ENCODE results near the gene FHAD1.

Gene FHAD1

DNA sequence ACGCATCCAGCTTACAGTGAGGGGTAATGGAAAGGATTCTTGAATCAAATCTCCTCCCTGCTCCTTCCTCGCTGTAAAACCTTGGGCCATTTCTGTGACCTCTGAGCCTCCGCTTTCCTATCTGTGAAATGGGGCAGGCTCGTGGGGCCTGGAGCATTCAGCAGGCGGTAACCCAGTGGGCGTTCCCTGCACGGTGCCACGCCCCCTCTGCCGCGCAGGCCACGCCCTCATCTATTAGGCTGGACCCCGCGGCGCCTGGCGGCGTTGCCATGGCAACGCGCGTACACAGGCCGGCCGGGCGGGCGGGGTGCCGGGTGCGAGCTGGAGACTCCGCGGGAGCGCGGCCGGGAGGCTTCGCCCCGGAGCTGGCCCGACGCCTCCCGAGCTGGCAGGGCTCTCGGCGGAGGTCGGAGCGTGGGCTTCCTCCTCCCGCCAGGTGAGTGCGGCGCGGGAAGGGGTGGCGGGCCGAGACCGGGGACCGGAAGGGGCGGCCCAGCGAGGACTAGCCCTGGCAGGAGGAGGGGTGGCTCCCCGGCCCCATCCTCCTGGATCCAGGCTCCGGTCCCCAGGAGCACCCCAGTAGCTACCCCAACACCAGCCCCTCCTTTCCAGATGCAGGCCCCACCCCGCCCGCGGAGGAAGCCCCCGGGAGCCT is at the start of gene FHAD1:
FHAD1 (plus strand) TSS at position 264 of the 655 bp plus-strand sequence. CDS start 4,562 bp downstream, outside the sequence.
- Histone ChIP-seq H3K36me3 (replicated peaks; ENCODE audit: insufficient read depth, low read length) (no peaks in the 10 kb centered on the region), H3K27me3 (replicated peaks; ENCODE audit: insufficient read depth, low read length) (peaks cover 26% of the 10 kb centered on the region), H3K9me2 (replicated peaks; ENCODE audit: insufficient read depth, low read length) (no peaks in the 10 kb centered on the region), H3K9ac (ENCODE audit: low read length) (peak within 1 kb of the TSS; percentile 23; the same call in 1 of the 2 replicates), H3K27ac (ENCODE audit: low read length) (no peak within 1 kb of the TSS; the same call in 1 of the 2 replicates), H3F3A (ENCODE audit: insufficient read depth, low read length) (peaks cover 28% of the 10 kb centered on the region), H4K20me1 (ENCODE audit: insufficient read depth, low read length) (no peaks in the 10 kb centered on the region), H3K4me3 (ENCODE audit: low read length) (peak within 1 kb of the TSS; percentile 38; the same call in 1 of the 2 replicates), H3K4me2 (ENCODE audit: low read depth, low read length) (peak within 1 kb of the TSS; percentile 10), H3K4me1 (ENCODE audit: low read length) (peaks cover 24% of the 10 kb centered on the region), H2AFZ (ENCODE audit: low read length) (no peak within 1 kb of the TSS), H3K79me2 (ENCODE audit: low read length) (no peaks in the 10 kb centered on the region), H3K9me3 (replicated peaks; ENCODE audit: insufficient read depth, low read length) (no peaks in the 10 kb centered on the region)
- TF ChIP-seq EZH2 (optimal IDR thresholded peaks at IDR 0.05; ENCODE audit: low read depth, low read length) (no peak), EZH2phosphoT487 (IDR thresholded peaks at IDR 0.05; ENCODE audit: low read length) (no peak)
- TF ChIP-seq, protein P1, sequence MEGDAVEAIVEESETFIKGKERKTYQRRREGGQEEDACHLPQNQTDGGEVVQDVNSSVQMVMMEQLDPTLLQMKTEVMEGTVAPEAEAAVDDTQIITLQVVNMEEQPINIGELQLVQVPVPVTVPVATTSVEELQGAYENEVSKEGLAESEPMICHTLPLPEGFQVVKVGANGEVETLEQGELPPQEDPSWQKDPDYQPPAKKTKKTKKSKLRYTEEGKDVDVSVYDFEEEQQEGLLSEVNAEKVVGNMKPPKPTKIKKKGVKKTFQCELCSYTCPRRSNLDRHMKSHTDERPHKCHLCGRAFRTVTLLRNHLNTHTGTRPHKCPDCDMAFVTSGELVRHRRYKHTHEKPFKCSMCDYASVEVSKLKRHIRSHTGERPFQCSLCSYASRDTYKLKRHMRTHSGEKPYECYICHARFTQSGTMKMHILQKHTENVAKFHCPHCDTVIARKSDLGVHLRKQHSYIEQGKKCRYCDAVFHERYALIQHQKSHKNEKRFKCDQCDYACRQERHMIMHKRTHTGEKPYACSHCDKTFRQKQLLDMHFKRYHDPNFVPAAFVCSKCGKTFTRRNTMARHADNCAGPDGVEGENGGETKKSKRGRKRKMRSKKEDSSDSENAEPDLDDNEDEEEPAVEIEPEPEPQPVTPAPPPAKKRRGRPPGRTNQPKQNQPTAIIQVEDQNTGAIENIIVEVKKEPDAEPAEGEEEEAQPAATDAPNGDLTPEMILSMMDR (IDR thresholded peaks at IDR 0.05; ENCODE audit: low read length): no peak
- DNase-seq: peak; percentile 65

DNA sequence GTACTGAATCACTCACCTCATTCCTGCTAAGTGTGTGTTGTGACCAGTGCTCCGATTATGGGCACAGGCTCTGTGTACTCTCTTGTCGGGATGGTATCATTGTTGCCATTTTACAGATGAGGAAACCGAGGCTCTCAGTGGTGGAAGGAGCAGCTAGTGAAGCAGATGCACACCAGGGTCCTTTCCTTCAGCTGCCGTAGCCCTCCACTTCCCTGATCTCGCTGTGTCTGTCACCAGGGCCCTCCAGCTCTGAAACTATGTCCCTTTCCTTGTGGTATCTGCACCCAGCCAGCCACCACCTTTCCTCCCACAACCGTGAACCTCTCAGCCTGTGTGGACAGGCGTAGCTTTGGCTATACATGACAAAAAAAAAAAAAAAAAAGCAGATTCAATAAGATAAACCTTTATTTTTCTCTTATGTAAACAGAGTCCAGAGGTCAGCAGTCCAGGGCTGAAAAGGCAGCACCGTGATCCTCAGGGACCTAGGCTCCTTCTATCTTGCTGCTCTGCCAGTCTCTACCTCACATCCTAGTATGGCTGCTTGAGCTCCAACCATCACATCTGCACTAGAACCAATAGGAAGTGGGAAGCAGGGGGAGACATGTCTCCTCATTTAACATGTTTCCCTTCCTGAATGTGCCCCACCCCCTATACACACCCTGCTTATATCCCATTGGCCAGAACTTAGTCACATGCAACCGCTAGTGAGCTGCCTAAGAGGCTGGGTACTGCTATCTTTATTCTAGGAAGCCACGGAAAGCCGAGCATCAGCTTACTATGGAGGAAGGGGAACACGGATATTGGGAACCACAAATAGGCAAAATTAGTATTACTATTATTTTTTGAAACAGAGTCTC is 49.2 kb upstream of the FHAD1 start:
- no peaks in the 10 kb centered on the region for H3K4me1 ChIP-seq (ENCODE audit: low read length)
- H3K79me2 ChIP-seq (ENCODE audit: low read length): 0 out of 2 replicates have a peak, but pooled peaks cover 5% of the 10 kb centered on the region

DNA sequence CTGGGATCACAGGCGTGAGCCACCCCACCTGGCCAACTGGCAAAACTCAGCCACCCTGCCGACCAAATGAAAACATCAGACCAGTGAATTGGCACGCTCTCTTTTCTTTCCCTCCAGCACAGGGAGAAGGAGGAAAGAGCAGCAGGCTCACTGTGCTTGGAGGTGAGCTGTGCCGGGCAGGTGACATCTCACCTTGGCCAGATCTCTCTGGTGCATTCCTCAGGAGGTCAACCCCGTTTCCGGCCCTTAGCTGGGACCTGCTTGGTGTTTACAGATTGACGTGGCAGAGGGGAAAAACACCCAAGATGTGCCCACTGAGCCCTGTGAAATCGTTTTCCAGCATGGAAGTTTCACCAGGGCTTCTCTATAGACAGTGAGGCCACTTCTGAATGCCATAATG is 48.3 kb upstream of the FHAD1 start:
- no peaks in the 10 kb centered on the region for H3K27me3 ChIP-seq (replicated peaks; ENCODE audit: insufficient read depth, low read length)
- no peak overlapping the region for H3K4me3 ChIP-seq (ENCODE audit: low read length)
- H2AFZ ChIP-seq (ENCODE audit: low read length): no peak overlapping the region
- no peaks in the 10 kb centered on the region for H3F3A ChIP-seq (ENCODE audit: insufficient read depth, low read length)
- H3K27ac ChIP-seq (ENCODE audit: low read length): no peak overlapping the region
- no peak for DNase-seq
- H3K36me3 ChIP-seq (replicated peaks; ENCODE audit: insufficient read depth, low read length): no peaks in the 10 kb centered on the region
- H3K9ac ChIP-seq (ENCODE audit: low read length): no peak overlapping the region
- H3K9me3 ChIP-seq (replicated peaks; ENCODE audit: insufficient read depth, low read length): no peaks in the 10 kb centered on the region
- TF ChIP-seq EZH2phosphoT487 (IDR thresholded peaks at IDR 0.05; ENCODE audit: low read length) (no peak), EZH2 (optimal IDR thresholded peaks at IDR 0.05; ENCODE audit: low read depth, low read length) (no peak)
- TF ChIP-seq, protein P1 (IDR thresholded peaks at IDR 0.05; ENCODE audit: low read length): no peak
- no peaks in the 10 kb centered on the region for H4K20me1 ChIP-seq (ENCODE audit: insufficient read depth, low read length)
- 0 out of 2 replicates have a peak, but pooled peaks cover 5% of the 10 kb centered on the region for H3K79me2 ChIP-seq (ENCODE audit: low read length)
- H3K9me2 ChIP-seq (replicated peaks; ENCODE audit: insufficient read depth, low read length): no peaks in the 10 kb centered on the region
- H3K4me2 ChIP-seq (ENCODE audit: low read depth, low read length): no peak overlapping the region
- H3K4me1 ChIP-seq (ENCODE audit: low read length): no peaks in the 10 kb centered on the region

More for the DNA sequence above, 49.2 kb upstream of the FHAD1 start:
- H3K27me3 ChIP-seq (replicated peaks; ENCODE audit: insufficient read depth, low read length): no peaks in the 10 kb centered on the region
- no peaks in the 10 kb centered on the region for H4K20me1 ChIP-seq (ENCODE audit: insufficient read depth, low read length)
- DNase-seq: no peak
- no peak overlapping the region for H3K9ac ChIP-seq (ENCODE audit: low read length)
- H3K4me3 ChIP-seq (ENCODE audit: low read length): no peak overlapping the region
- H3K36me3 ChIP-seq (replicated peaks; ENCODE audit: insufficient read depth, low read length): no peaks in the 10 kb centered on the region
- H3K4me2 ChIP-seq (ENCODE audit: low read depth, low read length): no peak overlapping the region
- no peaks in the 10 kb centered on the region for H3F3A ChIP-seq (ENCODE audit: insufficient read depth, low read length)
- H3K9me2 ChIP-seq (replicated peaks; ENCODE audit: insufficient read depth, low read length): no peaks in the 10 kb centered on the region
- TF ChIP-seq, protein P1 (IDR thresholded peaks at IDR 0.05; ENCODE audit: low read length): no peak
- no peak for TF ChIP-seq EZH2 (optimal IDR thresholded peaks at IDR 0.05; ENCODE audit: low read depth, low read length)
- no peak for TF ChIP-seq EZH2phosphoT487 (IDR thresholded peaks at IDR 0.05; ENCODE audit: low read length)
- H3K9me3 ChIP-seq (replicated peaks; ENCODE audit: insufficient read depth, low read length): no peaks in the 10 kb centered on the region
- no peak overlapping the region for H3K27ac ChIP-seq (ENCODE audit: low read length)
- no peak overlapping the region for H2AFZ ChIP-seq (ENCODE audit: low read length)

Measured in MM.1S (cell line).